H1 (cell line): ENCODE data around the gene DEFB114.

ENCODE experiments used
- BCL11A ChIP-seq, 2 experiments: IDR thresholded peaks; one replicate each; pipeline ENCODE4 v1.6.1; 2011; ENCODE audit warnings: low read depth in 2 of 2, low read length in 2 of 2, mild to moderate bottlenecking in 2 of 2
- EZH2 ChIP-seq: fragments of 200-600 bp; sonication (generic); IDR thresholded peaks from 2 replicates; pipeline ENCODE4 v1.7.1; 2012; ENCODE audit warnings: low read depth, mild to moderate bottlenecking, moderate library complexity, low read length, inconsistent platforms; ENCODE audit not compliant: severe bottlenecking
- JUND ChIP-seq: IDR thresholded peaks from 2 replicates; pipeline ENCODE4 v1.6.1; 2011; ENCODE audit warnings: mild to moderate bottlenecking, improper control_type of control experiment, low read length
- POLR2A ChIP-seq, 2 experiments: IDR thresholded peaks; 1 replicate in 1 of 2; 2 replicates in 1 of 2; pipeline ENCODE4 v1.6.1; 2011; ENCODE audit warnings: low read depth in 2 of 2, low read length in 2 of 2, mild to moderate bottlenecking in 2 of 2; ENCODE audit errors: control extremely low read depth in 1 of 2
- POLR2AphosphoS5 ChIP-seq: IDR thresholded peaks from 2 replicates; pipeline ENCODE4 v1.6.1; 2011; ENCODE audit warnings: low read depth, low read length
- RAD21 ChIP-seq, 2 experiments: IDR thresholded peaks in 1 of 2; conservative IDR thresholded peaks in 1 of 2; 2 replicates each; pipeline ENCODE4 v1.6.1; 2011; ENCODE audit warnings: low read depth in 2 of 2, low read length in 2 of 2, improper control_type of control experiment in 1 of 2, inconsistent platforms in 1 of 2, mild to moderate bottlenecking in 1 of 2, moderate library complexity in 1 of 2
- RBBP5 ChIP-seq: IDR thresholded peaks from 2 replicates; pipeline ENCODE4 v1.7.1; 2012; ENCODE audit warnings: low read depth, mild to moderate bottlenecking, inconsistent platforms, low read length, moderate library complexity, borderline replicate concordance
- RNF2 ChIP-seq: fragments of 200-900, 300-1000 bp; sonication (generic); IDR thresholded peaks from 2 replicates; pipeline ENCODE4 v1.7.1; 2016; ENCODE audit warnings: borderline replicate concordance, low read depth, mild to moderate bottlenecking, antibody characterized with exemption, low read length; ENCODE audit not compliant: poor library complexity, severe bottlenecking; ENCODE audit errors: missing control alignments
- SIN3A ChIP-seq, 2 experiments: IDR thresholded peaks in 1 of 2; conservative IDR thresholded peaks in 1 of 2; 2 replicates each; pipeline ENCODE4 v1.6.1; 2011 to 2012; ENCODE audit warnings: low read length in 2 of 2, improper control_type of control experiment in 1 of 2, low read depth in 1 of 2, mild to moderate bottlenecking in 1 of 2
- YY1 ChIP-seq: IDR thresholded peaks from 2 replicates; pipeline ENCODE4 v1.6.1; 2011; ENCODE audit warnings: low read depth, mild to moderate bottlenecking, low read length
- ZNF274 ChIP-seq: IDR thresholded peaks from 2 replicates; pipeline ENCODE4 v1.7.0; 2012; ENCODE audit warnings: low read length, borderline replicate concordance; ENCODE audit errors: extremely low read depth
- TF ChIP-seq, protein P1 (sequence below), 3 experiments: IDR thresholded peaks; 1 replicate in 2 of 3; 2 replicates in 1 of 3; pipeline versions ENCODE4 v1.5.1 to v1.6.1; 2011; ENCODE audit warnings: low read length in 3 of 3, mild to moderate bottlenecking in 3 of 3, inconsistent platforms in 2 of 3, low read depth in 1 of 3, moderate library complexity in 1 of 3; ENCODE audit not compliant: insufficient read depth in 1 of 3; ENCODE audit errors: control extremely low read depth in 1 of 3

DNA sequence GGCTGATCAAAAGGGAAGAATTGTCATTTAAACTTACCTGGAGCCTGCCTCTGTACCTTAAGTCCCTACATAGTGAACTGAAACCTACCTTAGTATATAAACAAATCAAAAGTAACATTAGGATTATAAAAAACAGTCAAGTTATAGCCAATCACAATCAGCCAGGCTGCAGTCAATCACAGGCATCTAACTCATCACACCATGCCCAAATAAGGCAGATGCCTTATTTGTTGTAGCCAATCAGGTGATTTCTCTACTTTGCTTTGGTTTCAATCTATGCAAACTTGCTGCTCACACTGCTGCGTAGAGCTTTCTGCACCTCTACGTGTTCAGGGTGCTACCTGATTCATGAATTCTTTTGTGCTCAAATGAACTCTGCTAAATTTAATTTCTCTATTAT is 23.8 kb upstream of the DEFB114 start:
- TF ChIP-seq SIN3A (conservative IDR thresholded peaks at IDR 0.05 in 1 of 2, IDR thresholded peaks at IDR 0.05 in 1 of 2; ENCODE audit: low read depth in 1 of 2, low read length in 2 of 2): no peak
- TF ChIP-seq ZNF274: no peak
- TF ChIP-seq BCL11A (IDR thresholded peaks at IDR 0.05; ENCODE audit: low read depth in 2 of 2, low read length in 2 of 2): no peak
- TF ChIP-seq, protein P1, sequence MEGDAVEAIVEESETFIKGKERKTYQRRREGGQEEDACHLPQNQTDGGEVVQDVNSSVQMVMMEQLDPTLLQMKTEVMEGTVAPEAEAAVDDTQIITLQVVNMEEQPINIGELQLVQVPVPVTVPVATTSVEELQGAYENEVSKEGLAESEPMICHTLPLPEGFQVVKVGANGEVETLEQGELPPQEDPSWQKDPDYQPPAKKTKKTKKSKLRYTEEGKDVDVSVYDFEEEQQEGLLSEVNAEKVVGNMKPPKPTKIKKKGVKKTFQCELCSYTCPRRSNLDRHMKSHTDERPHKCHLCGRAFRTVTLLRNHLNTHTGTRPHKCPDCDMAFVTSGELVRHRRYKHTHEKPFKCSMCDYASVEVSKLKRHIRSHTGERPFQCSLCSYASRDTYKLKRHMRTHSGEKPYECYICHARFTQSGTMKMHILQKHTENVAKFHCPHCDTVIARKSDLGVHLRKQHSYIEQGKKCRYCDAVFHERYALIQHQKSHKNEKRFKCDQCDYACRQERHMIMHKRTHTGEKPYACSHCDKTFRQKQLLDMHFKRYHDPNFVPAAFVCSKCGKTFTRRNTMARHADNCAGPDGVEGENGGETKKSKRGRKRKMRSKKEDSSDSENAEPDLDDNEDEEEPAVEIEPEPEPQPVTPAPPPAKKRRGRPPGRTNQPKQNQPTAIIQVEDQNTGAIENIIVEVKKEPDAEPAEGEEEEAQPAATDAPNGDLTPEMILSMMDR (IDR thresholded peaks at IDR 0.05; ENCODE audit: control extremely low read depth in 1 of 3, insufficient read depth in 1 of 3, low read depth in 1 of 3, low read length in 3 of 3): no peak
- TF ChIP-seq RBBP5: no peak
- no peak for TF ChIP-seq POLR2A (IDR thresholded peaks at IDR 0.05; ENCODE audit: control extremely low read depth in 1 of 2, low read depth in 2 of 2, low read length in 2 of 2)
- no peak for TF ChIP-seq EZH2
- no peak for TF ChIP-seq RNF2
- TF ChIP-seq JUND: no peak
- TF ChIP-seq POLR2AphosphoS5: no peak
- no peak for TF ChIP-seq RAD21 (IDR thresholded peaks at IDR 0.05 in 1 of 2, conservative IDR thresholded peaks at IDR 0.05 in 1 of 2; ENCODE audit: low read depth in 2 of 2, low read length in 2 of 2)
- no peak for TF ChIP-seq YY1
